Adrenal gland (tissue), 5 donors: ENCODE results near the gene NOP53.

Experiments used
- CTCF ChIP-seq, 6 experiments: fragments of 450-650 bp in 4 of 6; fragments of 200-600 bp in 2 of 6; sonication (generic) in 1 of 6; IDR thresholded peaks; 1 replicate in 5 of 6; 2 replicates in 1 of 6; pipeline versions ENCODE4 v1.5.1 to v1.8.0; 2016 to 2021; ENCODE audit warnings: antibody characterized with exemption in 6 of 6, mild to moderate bottlenecking in 2 of 6, moderate library complexity in 1 of 6
- POLR2A ChIP-seq, 2 donors: fragments of 450-650 bp; IDR thresholded peaks; one replicate each; pipeline ENCODE4 v1.6.1; 2017; ENCODE audit warnings: antibody characterized with exemption in 2 of 2, mild to moderate bottlenecking in 2 of 2, moderate library complexity in 1 of 2
- donor health status: DM: no; HTN: no; CAD: no.

GRCh38 chr19:47726467-47726866 is 18.9 kb upstream of the NOP53 start:
- no peak for TF ChIP-seq CTCF (IDR thresholded peaks at IDR 0.05)
- no peak for TF ChIP-seq POLR2A (IDR thresholded peaks at IDR 0.05)
